HG03439 (cell line): ENCODE data around the gene LYPLA2.
"Not testable (repeated sequence)": the region's sequence is repeated elsewhere in the genome, so short reads cannot be mapped to it uniquely, and the experiment has no call there.

Source experiments
- ATAC-seq: cut with Tn5 transposase; IDR thresholded peaks from one replicate; pipeline ENCODE4 v1.9.1; 2021; ENCODE audit warnings: mild to moderate bottlenecking, moderate library complexity; ENCODE audit not compliant: unreplicated experiment

The LYPLA2 gene

DNA sequence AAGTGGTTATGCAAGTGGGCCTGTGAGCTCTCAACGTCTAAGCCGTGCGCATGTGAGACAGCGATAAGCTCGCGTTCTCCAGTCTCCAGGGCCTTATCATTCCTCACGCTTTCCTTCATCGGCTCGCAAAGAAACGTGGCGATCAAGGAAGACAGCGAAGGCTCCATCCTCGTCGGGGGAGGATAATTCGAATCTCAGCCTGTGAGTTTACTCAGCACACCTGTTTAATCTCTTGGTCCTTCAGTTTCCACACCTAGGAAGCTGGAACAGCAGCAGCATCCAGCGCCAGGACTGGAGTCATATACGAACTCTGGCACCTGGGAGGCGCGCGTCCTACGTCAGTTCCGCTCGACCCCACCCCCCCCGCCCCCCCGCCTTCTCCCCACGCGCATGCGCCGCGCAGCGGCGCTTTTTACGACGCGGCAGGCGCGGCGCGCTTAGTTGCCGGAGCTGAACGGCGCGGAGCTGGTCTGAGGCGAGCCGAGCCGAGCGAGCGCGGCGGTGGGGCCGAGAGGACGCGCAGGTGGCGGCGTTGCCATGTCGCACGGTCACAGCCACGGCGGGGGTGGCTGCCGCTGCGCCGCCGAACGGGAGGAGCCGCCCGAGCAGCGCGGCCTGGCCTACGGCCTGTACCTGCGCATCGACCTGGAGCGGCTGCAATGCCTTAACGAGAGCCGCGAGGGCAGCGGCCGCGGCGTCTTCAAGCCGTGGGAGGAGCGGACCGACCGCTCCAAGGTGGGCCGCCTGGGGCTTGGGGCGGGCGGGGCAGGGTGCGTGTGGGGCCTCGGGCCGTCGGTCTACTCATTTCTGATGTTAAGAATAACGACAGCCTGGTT is 12.7 kb upstream of the LYPLA2 start, which contains the start of gene PITHD1:
TSS of gene PITHD1 (plus strand) at position 440 of the 836 bp plus-strand sequence. CDS start at position 538, 98 bp downstream.
- ATAC-seq = peak; percentile 73

DNA sequence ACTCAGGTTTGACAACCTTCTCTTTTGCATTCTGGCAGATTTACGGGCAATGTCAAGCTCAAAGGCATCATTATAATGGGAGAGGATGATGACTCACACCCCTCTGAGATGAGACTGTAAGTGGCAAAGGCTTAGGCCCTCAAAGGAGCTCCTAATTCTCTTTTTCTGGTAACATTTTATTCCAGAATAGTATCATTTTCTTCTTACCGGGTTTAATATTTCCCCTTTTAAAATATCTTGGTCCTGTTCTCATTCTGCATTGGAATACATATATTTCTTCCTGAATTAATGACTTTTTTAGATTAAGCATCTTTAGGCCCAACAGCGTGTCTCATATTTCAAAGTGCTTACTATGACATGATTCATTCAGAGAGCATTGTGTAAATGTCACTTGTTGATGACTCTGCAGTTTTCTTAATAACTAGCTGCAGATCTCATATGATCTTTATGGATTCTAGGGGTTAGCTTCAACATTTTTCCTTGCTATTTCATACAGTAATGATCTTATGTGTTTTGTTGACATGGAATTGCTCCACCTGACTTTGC is 11.0 kb upstream of the LYPLA2 start:
- ATAC-seq = no peak

DNA sequence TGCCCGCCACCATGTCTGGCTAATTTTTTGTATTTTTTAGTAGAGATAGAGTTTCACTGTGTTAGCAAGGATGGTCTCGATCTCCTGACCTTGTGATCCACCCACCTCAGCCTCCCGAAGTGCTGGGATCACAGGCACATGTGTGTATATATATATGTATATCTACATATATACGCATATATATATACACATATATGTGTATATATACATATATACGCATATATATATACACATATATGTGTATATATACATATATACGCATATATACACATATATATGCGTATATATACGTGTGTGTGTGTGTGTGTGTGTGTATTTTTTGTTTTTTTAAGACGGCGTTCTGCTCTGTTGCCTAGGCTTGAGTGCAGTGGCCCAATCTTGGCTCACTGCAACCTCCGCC is 7.8 kb upstream of the LYPLA2 start:
- not testable (repeated sequence) for ATAC-seq

DNA sequence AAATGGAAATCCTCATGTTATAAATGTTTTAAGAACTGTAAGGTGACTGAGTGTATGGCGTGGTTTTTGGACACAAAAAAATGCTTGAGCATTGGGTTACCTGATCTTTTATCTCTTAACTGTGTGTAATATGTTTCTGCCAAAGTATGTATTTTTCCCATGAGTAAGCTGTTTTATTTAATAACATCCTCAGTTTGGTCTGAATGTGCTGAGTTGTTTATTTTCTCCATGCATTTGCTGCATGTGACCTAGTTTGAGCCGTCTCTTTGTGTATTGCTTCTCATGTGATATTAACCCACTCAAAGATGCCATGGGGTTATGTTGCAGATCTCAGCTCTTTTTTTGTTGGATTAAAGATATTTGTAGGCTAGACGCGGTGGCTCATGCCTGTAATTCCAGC is 6.1 kb upstream of the LYPLA2 start:
- no peak for ATAC-seq

DNA sequence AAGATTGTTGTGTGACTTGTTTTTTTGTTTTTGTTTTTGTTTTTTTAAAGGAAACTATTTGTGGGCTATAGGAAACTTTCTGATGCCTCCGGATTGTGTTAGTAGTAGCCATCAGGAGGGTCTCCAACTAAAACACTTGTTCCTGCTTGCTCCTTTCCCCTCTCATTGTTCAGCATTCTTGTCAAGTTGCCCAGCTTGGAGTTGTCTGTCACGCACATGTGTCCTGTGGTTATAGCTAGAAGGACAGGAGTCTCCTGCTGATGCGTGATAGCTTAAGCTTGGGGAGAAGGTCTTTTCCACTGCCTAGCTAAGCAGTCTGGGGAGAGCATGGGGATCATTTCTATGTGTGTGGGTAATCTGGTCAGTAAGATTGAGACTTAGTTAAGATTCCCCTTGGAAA is 3.2 kb upstream of the LYPLA2 start:
- no peak for ATAC-seq

DNA sequence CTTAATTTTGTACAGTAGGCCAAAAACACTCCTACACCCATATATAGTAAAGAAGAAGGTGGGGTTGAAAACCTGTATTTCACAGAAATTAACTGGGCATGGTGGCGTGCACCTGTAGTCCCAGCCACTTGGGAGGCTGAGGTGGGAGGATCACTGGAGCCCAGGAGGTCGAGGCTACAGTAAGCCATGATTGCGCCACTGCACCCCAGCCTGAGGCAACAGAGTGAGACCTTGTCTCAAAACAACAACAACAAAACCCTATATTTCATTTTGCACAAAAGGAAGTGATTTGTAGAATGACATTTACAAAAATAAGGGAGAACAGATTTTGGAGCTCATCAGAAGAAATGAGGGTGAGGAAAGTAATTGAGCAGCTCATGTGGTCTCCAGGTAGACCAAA is 2.2 kb upstream of the LYPLA2 start:
- ATAC-seq = no peak

DNA sequence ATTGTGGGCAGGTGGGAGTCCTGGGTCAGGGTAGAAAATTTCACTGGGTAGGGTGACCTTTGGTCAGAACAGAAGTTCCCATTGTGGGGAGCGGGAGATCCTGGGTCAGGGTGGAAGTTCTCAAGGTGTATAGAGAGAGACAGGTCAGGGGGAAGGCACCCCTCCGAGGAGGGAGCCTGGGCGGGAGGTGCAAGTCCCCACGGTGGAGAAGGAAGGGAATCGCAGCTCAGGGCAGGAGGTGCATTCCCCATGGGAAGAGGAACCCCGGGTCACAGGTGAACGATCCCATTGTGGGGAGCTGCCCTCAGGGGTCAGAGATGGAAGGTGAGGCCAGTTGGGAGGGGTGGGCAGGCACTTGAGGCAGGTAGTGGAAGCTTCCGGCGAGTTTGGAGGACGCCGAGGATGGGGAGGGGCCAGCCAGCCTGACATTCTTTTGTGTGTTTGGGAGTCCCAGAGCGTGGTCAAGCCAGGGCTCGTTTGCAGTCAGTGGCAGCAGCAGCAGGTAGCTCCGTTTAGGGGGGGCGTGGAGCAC is 637 bp downstream of the LYPLA2 start:
- no peak for ATAC-seq

DNA sequence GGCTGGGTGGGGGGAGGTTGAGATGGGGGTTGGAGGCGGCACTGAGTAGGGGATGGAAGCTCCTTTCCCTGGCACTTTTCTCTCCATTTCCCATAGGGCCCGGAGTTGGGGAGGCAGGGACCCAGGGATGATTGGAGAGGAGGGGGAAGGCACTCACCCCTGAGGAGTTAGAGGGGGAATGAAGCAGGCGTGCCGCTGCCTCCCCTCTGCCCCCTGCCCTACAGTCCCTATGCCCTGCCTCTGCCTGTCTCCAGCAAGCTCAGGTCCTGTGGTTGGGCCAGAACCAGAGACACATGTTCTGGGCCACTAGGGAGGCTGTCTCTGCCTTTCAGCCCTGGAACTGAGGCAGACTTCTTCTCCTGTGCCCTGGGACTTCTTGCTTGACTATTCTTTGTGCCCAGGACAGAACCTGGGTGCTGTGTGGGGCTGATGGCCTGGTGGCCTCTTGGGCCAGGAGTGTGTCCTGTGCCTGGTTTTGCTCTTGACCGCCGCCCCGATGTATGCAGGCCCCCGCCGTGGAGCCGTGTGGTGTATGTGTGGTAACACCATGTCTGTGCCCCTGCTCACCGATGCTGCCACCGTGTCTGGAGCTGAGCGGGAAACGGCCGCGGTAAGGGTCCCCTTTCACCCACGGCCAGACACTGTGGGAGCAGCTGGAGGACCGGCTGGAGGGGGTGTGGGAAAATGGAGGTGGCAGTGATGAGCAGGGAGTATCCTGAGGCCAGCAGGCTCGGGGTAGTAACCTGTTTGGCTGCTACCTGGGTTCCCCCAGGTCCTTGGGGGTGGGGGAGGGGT is 1.4 kb downstream of the LYPLA2 start:
- ATAC-seq = no peak

DNA sequence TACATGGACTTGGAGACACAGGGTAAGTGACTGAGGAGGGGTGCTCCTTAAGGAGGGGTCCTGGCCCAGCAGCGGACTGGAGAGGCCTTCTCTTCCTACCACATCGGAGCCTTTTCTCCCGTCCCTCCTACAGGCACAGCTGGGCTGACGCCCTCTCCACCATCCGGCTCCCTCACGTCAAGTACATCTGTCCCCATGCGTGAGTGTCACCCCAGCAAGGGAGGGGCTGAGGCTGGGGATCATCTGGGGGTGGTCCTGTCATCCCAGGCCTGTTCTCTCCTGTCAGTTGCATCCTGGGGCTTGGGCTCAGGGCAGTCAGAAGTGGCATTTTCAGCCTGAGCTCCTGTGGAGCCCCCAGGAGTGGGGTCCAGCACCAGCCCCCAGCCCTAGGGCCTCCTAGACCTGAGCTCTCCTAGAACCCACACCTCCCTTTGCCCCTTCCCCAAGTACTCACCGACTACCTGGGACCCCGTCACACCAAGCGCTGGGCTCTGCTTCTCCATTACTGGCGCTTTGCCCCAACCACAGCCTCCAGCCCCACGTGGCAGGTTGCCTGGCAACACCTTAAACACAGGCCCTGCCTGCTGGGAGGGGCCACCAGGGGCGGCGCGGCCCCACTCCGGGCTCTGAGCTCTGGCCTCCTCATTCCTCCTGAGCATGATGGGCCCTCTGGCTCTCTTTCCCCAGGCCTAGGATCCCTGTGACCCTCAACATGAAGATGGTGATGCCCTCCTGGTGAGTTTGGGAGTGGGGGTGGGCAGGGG is 2.3 kb downstream of the LYPLA2 start:
- no peak for ATAC-seq

DNA sequence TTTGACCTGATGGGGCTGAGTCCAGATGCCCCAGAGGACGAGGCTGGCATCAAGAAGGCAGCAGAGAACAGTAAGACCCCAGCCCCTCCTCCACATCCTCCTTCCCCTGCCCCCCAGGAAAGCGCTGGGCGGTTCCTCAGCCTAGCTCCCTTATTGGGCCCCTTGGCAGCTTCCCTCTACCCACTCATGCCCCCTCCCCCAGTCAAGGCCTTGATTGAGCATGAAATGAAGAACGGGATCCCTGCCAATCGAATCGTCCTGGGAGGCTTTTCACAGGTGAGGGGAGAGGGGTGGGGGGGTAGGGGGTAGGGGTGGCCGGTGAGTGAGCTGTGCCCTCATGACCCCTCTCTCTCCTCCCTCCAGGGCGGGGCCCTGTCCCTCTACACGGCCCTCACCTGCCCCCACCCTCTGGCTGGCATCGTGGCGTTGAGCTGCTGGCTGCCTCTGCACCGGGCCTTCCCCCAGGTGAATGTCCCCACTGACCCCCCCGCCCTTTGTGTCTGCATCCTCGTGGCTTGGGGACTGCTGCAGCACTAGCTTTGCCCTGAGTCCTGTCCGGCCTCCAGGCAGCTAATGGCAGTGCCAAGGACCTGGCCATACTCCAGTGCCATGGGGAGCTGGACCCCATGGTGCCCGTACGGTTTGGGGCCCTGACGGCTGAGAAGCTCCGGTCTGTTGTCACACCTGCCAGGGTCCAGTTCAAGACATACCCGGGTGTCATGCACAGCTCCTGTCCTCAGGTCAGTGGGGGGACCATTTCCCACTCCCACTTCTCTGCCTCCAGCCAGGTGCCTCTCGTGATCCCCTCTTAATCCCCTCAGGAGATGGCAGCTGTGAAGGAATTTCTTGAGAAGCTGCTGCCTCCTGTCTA is 3.2 kb downstream of the LYPLA2 start:
- no peak for ATAC-seq

DNA sequence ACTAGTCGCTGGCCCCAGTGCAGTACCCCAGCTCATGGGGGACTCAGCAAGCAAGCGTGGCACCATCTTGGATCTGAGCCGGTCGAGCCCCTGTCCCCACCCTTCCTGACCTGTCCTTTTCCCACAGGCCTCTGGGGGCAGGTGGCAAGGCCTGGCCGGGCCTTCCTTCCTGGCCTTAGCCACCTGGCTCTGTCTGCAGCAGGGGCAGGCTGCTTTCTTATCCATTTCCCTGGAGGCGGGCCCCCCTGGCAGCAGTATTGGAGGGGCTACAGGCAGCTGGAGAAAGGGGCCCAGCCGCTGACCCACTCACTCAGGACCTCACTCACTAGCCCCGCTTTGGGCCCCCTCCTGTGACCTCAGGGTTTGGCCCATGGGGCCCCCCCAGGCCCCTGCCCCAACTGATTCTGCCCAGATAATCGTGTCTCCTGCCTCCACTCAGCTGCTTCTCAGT is 3.8 kb downstream of the LYPLA2 start:
- not testable (repeated sequence) for ATAC-seq

DNA sequence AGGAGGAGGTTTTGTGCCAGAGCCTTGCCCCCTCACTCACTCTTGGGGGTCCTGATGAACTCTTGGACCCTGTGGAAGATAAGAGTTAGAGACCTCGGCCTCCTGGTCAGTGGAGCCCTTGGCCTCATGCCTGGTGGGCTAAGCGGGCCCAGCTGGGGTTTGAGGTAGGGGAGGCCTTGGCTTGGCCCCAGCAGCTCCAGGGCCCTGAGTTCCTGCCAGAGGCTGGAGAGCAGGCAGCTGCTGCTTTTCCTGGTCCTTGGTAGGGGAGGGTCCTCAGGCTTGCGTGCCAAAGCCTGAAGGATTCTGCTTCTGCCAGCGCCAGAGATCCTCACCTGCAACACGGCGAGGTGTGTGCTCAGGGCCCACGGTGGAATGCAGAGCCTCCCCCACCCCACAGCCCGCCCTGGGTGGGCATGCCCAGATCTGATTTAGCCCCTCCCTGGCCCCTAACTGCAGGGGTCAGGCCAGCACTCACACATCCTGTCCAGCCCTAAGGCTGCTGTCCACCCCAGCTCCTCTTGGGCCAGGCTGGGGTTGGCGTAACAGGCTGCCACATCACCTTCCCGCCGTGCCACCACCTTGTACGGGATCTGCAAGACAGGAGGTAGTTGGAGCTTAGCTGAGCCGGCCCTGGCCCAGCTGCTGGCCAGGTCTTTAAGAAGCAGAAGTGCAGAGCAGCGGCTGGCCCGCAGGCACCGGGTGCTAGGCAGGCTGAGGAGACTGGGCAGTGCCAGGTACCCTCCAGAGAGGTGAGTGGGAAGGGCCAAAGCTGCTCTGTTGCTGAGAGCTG is 4.9 kb downstream of the LYPLA2 start:
- ATAC-seq = no peak

DNA sequence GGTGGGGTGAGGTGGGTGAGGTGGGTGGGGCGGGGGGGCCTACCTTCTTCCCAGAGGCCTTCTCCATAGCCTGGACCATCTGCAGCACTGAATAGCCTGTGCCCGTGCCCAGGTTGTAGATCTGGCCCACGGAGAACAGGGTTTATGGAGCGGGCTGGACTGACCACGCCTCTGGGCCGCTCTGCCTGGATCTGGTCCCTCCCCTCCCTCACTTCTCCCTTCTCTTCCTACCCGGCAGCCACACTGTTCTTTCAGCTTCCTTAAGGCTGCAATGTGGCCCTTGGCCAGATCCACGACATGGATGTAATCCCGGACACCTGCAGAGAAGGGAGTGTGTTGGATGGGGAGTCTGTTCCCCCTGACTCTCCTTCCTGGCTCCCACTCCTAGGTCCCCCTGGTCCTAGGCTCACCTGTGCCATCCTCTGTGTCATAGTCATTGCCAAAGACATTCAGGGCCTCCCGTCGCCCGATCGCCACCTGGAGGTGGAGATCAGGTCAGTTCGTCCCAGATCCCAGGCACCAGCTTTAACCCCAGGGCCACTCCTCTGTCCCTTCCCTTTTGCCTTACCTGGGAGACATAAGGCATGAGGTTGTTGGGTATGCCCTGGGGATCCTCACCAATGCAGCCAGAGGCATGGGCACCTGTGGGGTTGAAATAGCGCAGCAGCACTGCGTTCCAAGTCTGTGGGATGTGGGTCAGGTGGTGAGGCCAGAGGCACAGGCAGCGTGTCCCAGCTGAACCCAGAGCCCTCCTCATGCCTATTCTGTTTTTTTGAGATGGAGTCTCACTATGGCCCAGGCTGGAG is 5.7 kb downstream of the LYPLA2 start:
- no peak for ATAC-seq

DNA sequence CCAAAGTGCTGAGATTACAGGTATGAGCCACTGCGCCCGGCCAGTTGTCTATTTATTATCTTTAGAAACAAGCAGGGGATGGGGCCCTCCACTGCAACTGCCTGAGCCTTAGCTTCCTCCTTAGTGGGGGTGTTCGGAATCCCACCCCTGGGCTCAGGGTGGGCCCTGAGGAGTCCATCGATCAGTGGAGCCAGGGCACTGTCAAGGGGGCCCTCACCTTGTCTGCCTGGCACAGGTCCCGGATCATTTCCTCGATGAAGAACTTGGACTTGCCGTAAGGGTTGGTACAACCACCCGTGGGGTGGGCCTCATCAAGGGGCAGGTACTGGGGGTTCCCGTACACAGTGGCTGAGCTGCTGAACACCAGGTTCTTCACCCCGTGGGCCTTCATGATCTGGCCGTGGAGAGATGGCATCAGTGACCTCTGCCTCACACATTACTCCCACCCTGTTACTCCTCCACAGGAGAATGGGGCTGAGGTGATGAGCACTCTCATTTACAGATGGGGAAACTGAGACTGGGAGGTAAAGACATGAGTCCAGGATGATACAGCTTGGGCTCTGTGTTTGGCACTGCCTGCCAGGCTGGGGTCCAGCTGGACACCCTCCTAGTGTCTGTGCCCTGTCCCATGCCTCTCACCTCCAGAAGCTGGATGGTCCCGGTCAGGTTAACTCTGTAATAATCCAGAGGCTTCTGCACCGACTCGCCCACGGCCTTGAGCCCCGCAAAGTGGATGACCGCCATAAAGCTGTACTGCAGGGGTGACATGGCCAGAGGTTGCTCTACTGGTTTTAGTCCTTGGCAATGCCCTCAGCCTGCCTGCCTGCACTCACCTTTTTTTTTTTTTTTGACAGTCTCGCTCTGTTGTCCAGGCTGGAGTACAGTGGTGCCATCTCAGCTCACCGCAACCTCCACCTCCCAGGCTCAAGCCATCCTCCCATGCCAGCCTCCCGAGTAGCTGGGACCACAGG is 6.8 kb downstream of the LYPLA2 start:
- ATAC-seq = no peak

DNA sequence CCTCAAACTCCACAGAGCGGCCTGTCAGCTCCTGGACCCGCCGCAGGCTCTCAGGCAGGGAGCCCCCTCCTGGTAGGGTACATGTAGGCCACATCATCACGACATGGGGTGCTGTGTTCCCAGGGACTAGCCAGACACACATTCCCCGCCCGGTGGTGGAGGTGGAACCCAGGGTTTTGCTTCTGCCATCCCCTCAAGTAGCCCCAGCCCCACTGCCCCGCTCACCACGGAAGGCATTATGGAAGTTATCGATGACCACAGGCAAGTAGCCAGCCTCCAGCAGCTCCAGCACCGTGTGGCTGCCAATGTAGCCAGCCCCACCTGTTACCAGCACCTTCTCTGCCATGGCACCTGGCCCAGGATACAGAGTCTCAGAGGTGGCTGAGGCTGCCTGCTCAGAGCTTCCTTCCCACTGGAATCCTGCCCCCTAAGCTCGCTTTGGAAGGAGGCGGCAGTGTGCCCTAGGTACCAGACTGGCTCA is 7.8 kb downstream of the LYPLA2 start:
- no peak for ATAC-seq

DNA sequence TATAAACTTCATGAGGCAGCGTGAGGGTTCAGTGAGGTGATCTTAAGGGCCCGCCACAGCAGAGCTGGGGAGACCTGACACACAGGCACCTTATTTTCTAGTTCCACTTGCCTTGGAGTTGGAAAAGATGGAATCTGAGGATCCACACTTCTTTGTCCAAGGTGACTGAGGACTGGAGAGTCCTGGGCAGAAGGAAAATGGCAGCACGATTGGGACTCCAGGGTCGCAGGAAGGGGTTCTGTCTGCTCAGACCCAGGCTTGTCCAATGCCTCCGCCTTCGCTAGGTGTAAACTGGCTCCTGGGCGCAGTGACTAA is 8.3 kb downstream of the LYPLA2 start:
- no peak for ATAC-seq
